Endothelial cell of umbilical vein (primary cell): ENCODE data around the gene COQ7. TPM values are rescaled to one million over a fixed set of nuclear protein-coding genes. Genes with fewer than 3 reads are reported as not detected.
A peak's percentile ranks its signal among the peaks of the same experiment; 100 is the strongest.

ENCODE experiments used
- BruUV-seq: library from RNA; stranded (reverse); fragments of 400-500 nt; replicated peaks from 2 replicates; lab custom pipeline; 2021; lab: Mats Ljungman, UMichigan
- CTCF ChIA-PET: fragments of 300-600, 350-600 bp; sonication (Branson Sonifier 250); formaldehyde crosslinking; loops from one replicate; lab custom pipeline; 2021; ENCODE audit warnings: antibody characterized with exemption, inconsistent platforms; lab: Charles Lee
- POLR2A ChIA-PET: fragments of 300-600, 350-600 bp; sonication (Branson Sonifier 250); formaldehyde crosslinking; loops from one replicate; lab custom pipeline; 2021; ENCODE audit warnings: antibody characterized with exemption, inconsistent platforms; lab: Charles Lee
- DNase-seq: peaks from one replicate; pipeline ENCODE4 v3.0.0-alpha.2; 2011; ENCODE audit warnings: low read depth, low spot score
- FAIRE-seq: peaks from 2 replicates; lab custom pipeline; 2011; peaks lifted over from hg19 to GRCh38; lab: Jason Lieb, UNC
- H2AFZ ChIP-seq: 2 replicates; pipeline ENCODE4 v1.6.0; 2012; ENCODE audit warnings: low read depth, low read length, control low read depth, inconsistent platforms
- H3K27ac ChIP-seq: 2 replicates; pipeline ENCODE4 v1.5.1; 2011; ENCODE audit warnings: low read depth, mild to moderate bottlenecking, control low read depth, low read length, moderate library complexity; ENCODE audit not compliant: insufficient read depth
- H3K27me3 ChIP-seq, 2 experiments: 2 replicates each; pipeline versions ENCODE4 v1.6.0 to v1.6.1; 2011; ENCODE audit warnings: low read length in 2 of 2, mixed read lengths in 1 of 2; ENCODE audit not compliant: control insufficient read depth in 2 of 2, insufficient read depth in 2 of 2
- H3K36me3 ChIP-seq, 2 experiments: 2 replicates in 1 of 2; 3 replicates in 1 of 2; pipeline ENCODE4 v1.5.1; 2011; ENCODE audit warnings: low read length in 2 of 2, mild to moderate bottlenecking in 1 of 2, moderate library complexity in 1 of 2; ENCODE audit not compliant: control insufficient read depth in 2 of 2, insufficient read depth in 2 of 2; ENCODE audit errors: extremely low read depth in 1 of 2
- H3K4me1 ChIP-seq: 3 replicates; pipeline ENCODE4 v1.5.1; 2011; ENCODE audit warnings: mild to moderate bottlenecking, low read length; ENCODE audit not compliant: control insufficient read depth, insufficient read depth; ENCODE audit errors: extremely low read depth
- H3K4me2 ChIP-seq: 2 replicates; pipeline ENCODE4 v1.6.1; 2011; ENCODE audit warnings: low read length, control low read depth, mixed read lengths; ENCODE audit not compliant: insufficient read depth
- H3K4me3 ChIP-seq, 3 experiments: fragments of 200-600 bp in 1 of 3; sonication (generic), shearing (Covaris generic) in 1 of 3; replicated peaks in 1 of 3; 2 replicates each; pipeline ENCODE4 v1.5.1; 2011 to 2016; ENCODE audit warnings: control low read depth in 3 of 3, low read length in 3 of 3, mild to moderate bottlenecking in 2 of 3, inconsistent platforms in 1 of 3, low read depth in 1 of 3, moderate library complexity in 1 of 3; ENCODE audit not compliant: insufficient read depth in 1 of 3
- H3K79me2 ChIP-seq: 2 replicates; pipeline ENCODE4 v1.6.0; 2012; ENCODE audit warnings: low read length, inconsistent platforms; ENCODE audit not compliant: control insufficient read depth, insufficient read depth
- H3K9ac ChIP-seq: replicated peaks from 2 replicates; pipeline ENCODE3; 2011; ENCODE audit warnings: low read length, control low read depth; ENCODE audit not compliant: insufficient read depth; ENCODE audit errors: extremely low read depth
- H3K9me1 ChIP-seq: replicated peaks from 3 replicates; pipeline ENCODE4 v1.6.0; 2011; ENCODE audit warnings: mild to moderate bottlenecking, low read length; ENCODE audit not compliant: control insufficient read depth, insufficient read depth; ENCODE audit errors: extremely low read depth
- H3K9me3 ChIP-seq: replicated peaks from 2 replicates; pipeline ENCODE4 v1.5.1; 2012; ENCODE audit warnings: low read length, inconsistent platforms; ENCODE audit not compliant: control insufficient read depth, insufficient read depth
- H4K20me1 ChIP-seq: replicated peaks from 2 replicates; pipeline ENCODE3; 2011; ENCODE audit warnings: mild to moderate bottlenecking, low read length; ENCODE audit not compliant: control insufficient read depth, insufficient read depth; ENCODE audit errors: extremely low read depth
- CTCF ChIP-seq, 2 donors: IDR thresholded peaks; 1 replicate in 1 of 2; 2 replicates in 1 of 2; pipeline ENCODE4 v1.5.1; 2011; ENCODE audit warnings: low read length in 2 of 2, mild to moderate bottlenecking in 2 of 2, moderate library complexity in 2 of 2, control low read depth in 1 of 2, inconsistent platforms in 1 of 2, low read depth in 1 of 2; ENCODE audit not compliant: insufficient read depth in 1 of 2; ENCODE audit errors: extremely low read depth in 1 of 2
- EZH2 ChIP-seq: IDR thresholded peaks from 2 replicates; pipeline ENCODE4 v1.6.1; 2012; ENCODE audit warnings: borderline replicate concordance, low read depth, mild to moderate bottlenecking, moderate library complexity, low read length, inconsistent platforms; ENCODE audit not compliant: severe bottlenecking
- FOS ChIP-seq: IDR thresholded peaks from 2 replicates; pipeline ENCODE4 v1.6.1; 2011; ENCODE audit warnings: mild to moderate bottlenecking, low read length, moderate library complexity, borderline replicate concordance; ENCODE audit not compliant: insufficient read depth
- GATA2 ChIP-seq: IDR thresholded peaks from 2 replicates; pipeline ENCODE4 v1.7.0; 2011; ENCODE audit warnings: low read depth, mild to moderate bottlenecking, moderate library complexity, mixed read lengths, low read length; ENCODE audit not compliant: insufficient read length, insufficient read depth
- JUN ChIP-seq: IDR thresholded peaks from 2 replicates; pipeline ENCODE4 v1.6.1; 2011; ENCODE audit warnings: borderline replicate concordance, low read depth; ENCODE audit not compliant: insufficient read length, insufficient read depth
- MAX ChIP-seq: IDR thresholded peaks from 2 replicates; pipeline ENCODE4 v1.6.1; 2011; ENCODE audit not compliant: insufficient read depth, insufficient read length
- MYC ChIP-seq: IDR thresholded peaks from one replicate; pipeline ENCODE4 v1.6.1; 2011; ENCODE audit warnings: mild to moderate bottlenecking, low read depth, low read length
- POLR2A ChIP-seq: IDR thresholded peaks from 2 replicates; pipeline ENCODE4 v1.6.1; 2012; ENCODE audit warnings: low read depth, mild to moderate bottlenecking, control low read depth, low read length
- POLR2AphosphoS5 ChIP-seq: IDR thresholded peaks from 2 replicates; pipeline ENCODE4 v1.6.1; 2012; ENCODE audit warnings: low read depth, mild to moderate bottlenecking, control low read depth, low read length, moderate library complexity; ENCODE audit not compliant: insufficient read depth
- dilution Hi-C: fragments of 300-500 bp; cut with MboI; formaldehyde crosslinking; loops from one replicate; pipeline ENCODE4 v1.15.0; 2019; ENCODE audit warnings: low sequenced_read_pairs; ENCODE audit not compliant: extremely low pct_ligation_motif_present
- intact Hi-C: fragments of 100-400 bp; cut with micrococcal nuclease; formaldehyde crosslinking; loops from one replicate; pipeline ENCODE4 v1.10.0; 2022
- polyA plus RNA-seq, 4 experiments: library from polyadenylated mRNA; depleted of rRNA in 3 of 4; stranded (reverse) in 3 of 4; unstranded in 1 of 4; fragments of >200 nt; gene quantifications; 2 replicates each; pipeline versions ENCODE4 v1.2.1 to v1.2.3, GENCODE V29; 2011 to 2012; ENCODE audit warnings: missing spikeins in 1 of 4
- total RNA-seq: library from RNA; stranded (reverse); gene quantifications from 2 replicates; pipeline ENCODE4 v1.2.3, GENCODE V29; 2021

Gene COQ7
- total and polyA plus RNA-seq, 2 donors (not counting 3 experiments of a cell fraction or from before 2014, with no cell fraction given), result 12.9 to 24.2 TPM

- Histone ChIP-seq H3K4me3 (no peak overlapping the region), H3K9me3 (no peaks in the 10 kb centered on the region), H2AFZ (no peak overlapping the region), H4K20me1 (no peaks in the 10 kb centered on the region), H3K27me3 (no peaks in the 10 kb centered on the region), H3K4me2 (no peak overlapping the region), H3K9me1 (no peaks in the 10 kb centered on the region), H3K27ac (no peak overlapping the region), H3K4me1 (peaks cover 3% of the 10 kb centered on the region), H3K36me3 (peaks cover 0 to 3% of the 10 kb centered on the region in 2 experiments), H3K9ac (no peak overlapping the region), H3K79me2 (no peaks in the 10 kb centered on the region)
- FAIRE-seq (no peak), DNase-seq (peak; percentile 40)
- POLR2A ChIA-PET, result no interaction called here
- no peak for TF ChIP-seq POLR2A
- no peak for TF ChIP-seq MYC
- TF ChIP-seq MAX, result no peak
- no peak for TF ChIP-seq POLR2AphosphoS5
- no peak for TF ChIP-seq FOS
- no peak for TF ChIP-seq GATA2
- no peak for TF ChIP-seq JUN
- no peak for TF ChIP-seq EZH2
- TF ChIP-seq CTCF (IDR thresholded peaks at IDR 0.05; ENCODE audit: extremely low read depth in 1 of 2, insufficient read depth in 1 of 2, low read depth in 1 of 2, low read length in 2 of 2), result no peak
- no TSS peak for BruUV-seq
- dilution Hi-C loops (no loop called here), intact Hi-C loops (loop anchor here (2.0 kb wide), 1 partner anchor 33 kb away; no protein-coding TSS in a partner anchor)
- CTCF ChIA-PET, result interaction anchor here (0.9 kb wide), 1 partner anchor 46 kb away, joined by 4 read pairs; the partner anchor contains the start of gene TMC7
Observed at GRCh38 chr16:19029980-19030379, 37.4 kb upstream of the COQ7 start.
